ENCODE measurements around the gene TBC1D22A. TPM values are rescaled to one million over a fixed set of nuclear protein-coding genes. Genes with fewer than 3 reads are reported as not detected.

Gene TBC1D22A
- total RNA-seq, 4 donors from 2014 or later = 16.2 to 22.2 (median 17.8) TPM

DNA sequence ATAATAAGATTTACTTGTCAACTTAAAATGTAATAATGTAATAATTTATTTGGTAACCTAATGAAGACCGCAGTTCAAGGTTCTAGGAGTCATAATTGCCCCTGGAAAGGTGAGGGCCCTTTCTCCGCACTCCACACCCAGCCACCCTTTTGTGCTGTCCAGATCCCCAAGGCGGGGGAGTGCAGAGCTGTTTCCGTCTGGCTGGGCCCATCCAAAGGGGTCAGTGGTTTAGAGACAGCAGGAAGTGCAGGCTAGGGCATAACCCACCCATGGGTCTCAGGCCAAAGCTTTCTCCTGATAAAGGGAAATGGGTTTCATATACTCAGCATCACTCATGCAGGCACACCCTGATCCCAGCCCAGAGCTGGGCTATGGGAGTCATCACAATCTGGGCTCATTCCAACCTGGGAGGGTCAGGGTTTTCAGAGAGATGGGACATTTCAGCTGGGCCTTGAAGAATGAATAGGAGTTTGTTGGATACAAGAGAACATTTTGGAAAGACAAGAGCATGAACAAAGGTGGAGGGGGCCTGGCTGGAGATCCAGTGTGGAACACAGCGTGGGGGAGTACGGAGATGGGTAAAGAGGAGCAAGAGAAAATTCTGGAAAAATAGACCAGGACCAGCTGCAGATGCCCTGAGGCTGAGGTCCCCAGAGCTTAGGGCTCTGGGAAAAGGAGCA lies 432.2 kb downstream of the TBC1D22A start:
- TF ChIP-seq, protein P1, sequence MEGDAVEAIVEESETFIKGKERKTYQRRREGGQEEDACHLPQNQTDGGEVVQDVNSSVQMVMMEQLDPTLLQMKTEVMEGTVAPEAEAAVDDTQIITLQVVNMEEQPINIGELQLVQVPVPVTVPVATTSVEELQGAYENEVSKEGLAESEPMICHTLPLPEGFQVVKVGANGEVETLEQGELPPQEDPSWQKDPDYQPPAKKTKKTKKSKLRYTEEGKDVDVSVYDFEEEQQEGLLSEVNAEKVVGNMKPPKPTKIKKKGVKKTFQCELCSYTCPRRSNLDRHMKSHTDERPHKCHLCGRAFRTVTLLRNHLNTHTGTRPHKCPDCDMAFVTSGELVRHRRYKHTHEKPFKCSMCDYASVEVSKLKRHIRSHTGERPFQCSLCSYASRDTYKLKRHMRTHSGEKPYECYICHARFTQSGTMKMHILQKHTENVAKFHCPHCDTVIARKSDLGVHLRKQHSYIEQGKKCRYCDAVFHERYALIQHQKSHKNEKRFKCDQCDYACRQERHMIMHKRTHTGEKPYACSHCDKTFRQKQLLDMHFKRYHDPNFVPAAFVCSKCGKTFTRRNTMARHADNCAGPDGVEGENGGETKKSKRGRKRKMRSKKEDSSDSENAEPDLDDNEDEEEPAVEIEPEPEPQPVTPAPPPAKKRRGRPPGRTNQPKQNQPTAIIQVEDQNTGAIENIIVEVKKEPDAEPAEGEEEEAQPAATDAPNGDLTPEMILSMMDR (IDR thresholded peaks at IDR 0.05) = no peak
- no peak for TF ChIP-seq POLR2A (IDR thresholded peaks at IDR 0.05)
- TF ChIP-seq POLR2AphosphoS5 (IDR thresholded peaks at IDR 0.05) = no peak
- no peak for TF ChIP-seq EP300 (IDR thresholded peaks at IDR 0.05)
- no peaks in the 10 kb centered on the region for H3K36me3 ChIP-seq
- H3K4me3 ChIP-seq = no peak overlapping the region
- no peaks in the 10 kb centered on the region for H3K4me1 ChIP-seq
- no peaks in the 10 kb centered on the region for H3K9me3 ChIP-seq
- no peak overlapping the region for H3K27ac ChIP-seq
- 93 to 100% methylated on average over 4 to 5 of the region's 6 CpGs for WGBS, 2 donors (ENCODE audit: low coverage in 1 of 2)
- no peak for ATAC-seq
- H3K27me3 ChIP-seq = peaks cover 46% of the 10 kb centered on the region

DNA sequence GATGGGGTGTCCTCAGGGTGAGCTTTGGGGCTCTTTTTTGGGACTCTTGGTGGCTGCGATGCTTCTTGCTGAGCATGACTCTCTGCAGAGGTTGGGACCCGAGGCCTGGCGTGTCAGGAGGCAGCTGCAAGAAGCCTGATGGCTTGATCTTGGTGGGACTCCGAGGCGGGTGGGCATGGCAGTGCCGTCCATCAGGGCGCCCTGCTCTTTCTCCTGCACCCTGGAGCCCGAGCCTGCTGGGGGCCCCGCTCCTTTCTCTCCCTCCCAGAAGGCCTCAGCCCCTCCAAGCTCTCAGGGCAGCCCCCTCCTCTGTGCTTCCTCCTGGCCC lies 432.7 kb downstream of the TBC1D22A start:
- no peak for ATAC-seq

DNA sequence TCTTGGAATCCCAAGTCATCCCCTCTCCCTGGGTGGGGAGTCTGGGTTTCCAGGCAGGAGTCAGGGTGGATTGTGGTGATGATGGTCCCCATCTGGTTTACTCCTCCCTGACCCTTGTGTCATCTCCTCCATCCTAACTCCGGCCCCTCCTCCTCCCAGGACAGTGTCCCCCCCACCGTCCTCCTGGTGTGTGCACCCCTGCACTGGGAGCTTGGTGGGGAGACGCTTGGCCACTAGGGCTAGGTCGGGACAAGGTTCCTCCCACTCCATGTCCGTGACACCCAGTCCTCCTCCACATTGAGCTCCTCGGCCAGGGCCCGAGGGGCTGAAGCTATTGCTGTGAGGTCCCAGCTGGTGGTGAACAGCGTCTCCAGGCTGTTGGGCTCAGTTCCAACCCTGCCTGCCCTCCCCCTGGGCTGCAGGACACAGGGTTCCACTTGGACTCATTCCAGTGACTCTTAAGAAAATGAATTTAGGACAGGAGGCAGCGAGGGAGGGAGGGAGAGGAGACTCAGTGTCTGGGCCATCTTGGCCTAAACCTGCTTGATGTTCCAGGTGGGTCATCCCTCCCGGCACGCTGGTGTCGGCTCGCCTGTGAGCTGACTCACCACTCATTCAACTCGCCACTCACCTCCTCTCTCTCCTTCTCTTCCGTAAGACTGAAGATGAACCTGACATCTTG lies 433.2 kb downstream of the TBC1D22A start:
- Histone ChIP-seq H3K4me1 (no peaks in the 10 kb centered on the region), H3K4me3 (no peak overlapping the region), H3K27me3 (peaks cover 56% of the 10 kb centered on the region), H3K9me3 (no peaks in the 10 kb centered on the region), H3K36me3 (no peaks in the 10 kb centered on the region), H3K27ac (no peak overlapping the region)
- ATAC-seq = no peak
- 20 to 34% methylated on average over 2 to 4 of the region's 15 CpGs for WGBS, 2 donors (ENCODE audit: low coverage in 1 of 2)
- TF ChIP-seq, protein P1 (IDR thresholded peaks at IDR 0.05) = no peak
- TF ChIP-seq POLR2A (IDR thresholded peaks at IDR 0.05) (no peak), EP300 (IDR thresholded peaks at IDR 0.05) (no peak), POLR2AphosphoS5 (IDR thresholded peaks at IDR 0.05) (no peak)

More for the DNA sequence above, 432.7 kb downstream of the TBC1D22A start:
- Histone ChIP-seq H3K36me3 (no peaks in the 10 kb centered on the region), H3K9me3 (no peaks in the 10 kb centered on the region), H3K4me3 (no peak overlapping the region), H3K27ac (no peak overlapping the region), H3K27me3 (peaks cover 51% of the 10 kb centered on the region), H3K4me1 (no peaks in the 10 kb centered on the region)
- 87 to 100% methylated on average over 1 to 4 of the region's 9 CpGs for WGBS, 2 donors (ENCODE audit: low coverage in 1 of 2)
- TF ChIP-seq EP300 (IDR thresholded peaks at IDR 0.05) = no peak
- no peak for TF ChIP-seq POLR2A (IDR thresholded peaks at IDR 0.05)
- no peak for TF ChIP-seq POLR2AphosphoS5 (IDR thresholded peaks at IDR 0.05)
- TF ChIP-seq, protein P1 (IDR thresholded peaks at IDR 0.05) = no peak

DNA sequence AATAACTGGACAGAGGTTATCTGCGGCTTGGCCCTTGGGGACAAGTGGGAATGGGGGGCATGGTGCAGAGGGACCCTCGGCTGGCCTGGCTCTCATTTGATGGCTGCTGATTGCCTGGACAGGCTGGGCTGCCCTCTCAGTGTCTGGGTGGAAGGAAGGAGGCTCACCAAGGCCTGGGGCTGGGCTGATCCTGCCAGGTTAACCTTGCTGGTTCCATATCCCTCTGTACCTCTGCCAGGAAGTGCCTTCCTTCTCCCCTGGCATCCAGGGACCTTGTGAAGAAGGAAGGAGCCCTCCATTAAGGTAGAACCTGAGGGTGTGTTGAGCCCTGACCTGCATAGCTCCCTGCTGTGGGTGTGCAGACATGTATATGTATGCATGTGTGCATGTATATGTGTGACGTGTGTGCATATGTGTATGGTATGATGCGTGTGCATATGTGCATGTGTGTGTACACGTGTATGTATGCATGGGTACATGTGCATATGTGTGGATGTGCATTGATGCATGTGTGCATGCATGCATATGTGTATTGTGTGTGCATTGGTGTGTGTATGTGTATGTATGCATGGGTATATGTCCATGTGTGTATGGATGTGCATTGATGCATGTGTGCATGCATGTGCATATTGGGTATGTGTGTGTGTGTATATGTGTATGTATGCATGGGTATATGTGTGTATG lies 433.9 kb downstream of the TBC1D22A start:
- WGBS, 2 donors (ENCODE audit: low coverage in 1 of 2) = 67 to 100% methylated on average over 1 of the region's 5 CpGs
- no peak for ATAC-seq
- Histone ChIP-seq H3K4me3 (no peak overlapping the region), H3K27me3 (peaks cover 63% of the 10 kb centered on the region), H3K9me3 (no peaks in the 10 kb centered on the region), H3K36me3 (no peaks in the 10 kb centered on the region), H3K4me1 (no peaks in the 10 kb centered on the region), H3K27ac (no peak overlapping the region)
- no peak for TF ChIP-seq POLR2AphosphoS5 (IDR thresholded peaks at IDR 0.05)
- TF ChIP-seq POLR2A (IDR thresholded peaks at IDR 0.05) = no peak
- TF ChIP-seq, protein P1 (IDR thresholded peaks at IDR 0.05) = no peak
- TF ChIP-seq EP300 (IDR thresholded peaks at IDR 0.05) = no peak

Data from gastroesophageal sphincter (tissue), 4 donors.